Activated T-cell treated with anti-CD3 and anti-CD28 coated beads for 4 hours (primary cell): ENCODE data around the gene FXYD3.
"Not testable (repeated sequence)": the region's sequence is repeated elsewhere in the genome, so short reads cannot be mapped to it uniquely, and the experiment has no call there.

Source experiments
- DNase-seq: peaks from one replicate; pipeline ENCODE4 v3.0.0-alpha.2; 2020

FXYD3 gene

DNA sequence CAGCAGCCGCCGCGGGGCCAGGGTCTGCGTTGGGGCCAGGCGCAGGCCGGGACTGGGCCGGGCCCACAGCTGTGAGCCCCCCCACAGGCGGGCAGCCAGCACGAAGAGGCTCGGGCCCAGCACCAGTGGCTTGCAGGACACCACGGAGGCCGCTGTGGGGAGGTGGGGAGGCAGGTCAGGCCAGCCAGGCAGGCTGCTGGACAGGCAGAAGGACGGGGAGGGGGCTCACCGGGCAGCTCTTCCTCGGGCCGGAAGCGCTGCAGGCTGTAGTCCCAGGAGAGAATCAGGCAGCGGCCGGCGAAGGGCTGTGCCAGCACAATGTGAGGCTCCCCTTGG lies 11.0 kb downstream of the FXYD3 start:
- DNase-seq: no peak

DNA sequence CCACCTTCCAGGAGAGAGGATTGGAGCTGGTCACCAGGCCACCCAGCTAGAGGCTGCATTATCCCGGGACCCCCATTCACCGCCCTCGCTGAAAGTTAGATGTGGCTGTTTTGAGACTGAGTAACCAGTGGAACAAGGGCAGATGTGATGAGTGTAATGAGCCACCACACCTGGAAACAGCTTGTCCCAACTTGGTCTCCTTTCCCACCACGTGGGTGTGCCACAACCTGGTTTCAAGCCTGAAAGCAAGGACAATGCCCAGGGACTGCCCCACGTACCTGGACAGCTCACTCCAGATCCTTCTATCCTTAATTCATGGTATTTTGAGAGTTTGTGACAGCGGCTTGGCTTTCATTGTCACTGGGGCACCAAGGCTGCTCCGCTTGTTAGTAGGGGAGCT lies 12.2 kb downstream of the FXYD3 start:
- DNase-seq: no peak

DNA sequence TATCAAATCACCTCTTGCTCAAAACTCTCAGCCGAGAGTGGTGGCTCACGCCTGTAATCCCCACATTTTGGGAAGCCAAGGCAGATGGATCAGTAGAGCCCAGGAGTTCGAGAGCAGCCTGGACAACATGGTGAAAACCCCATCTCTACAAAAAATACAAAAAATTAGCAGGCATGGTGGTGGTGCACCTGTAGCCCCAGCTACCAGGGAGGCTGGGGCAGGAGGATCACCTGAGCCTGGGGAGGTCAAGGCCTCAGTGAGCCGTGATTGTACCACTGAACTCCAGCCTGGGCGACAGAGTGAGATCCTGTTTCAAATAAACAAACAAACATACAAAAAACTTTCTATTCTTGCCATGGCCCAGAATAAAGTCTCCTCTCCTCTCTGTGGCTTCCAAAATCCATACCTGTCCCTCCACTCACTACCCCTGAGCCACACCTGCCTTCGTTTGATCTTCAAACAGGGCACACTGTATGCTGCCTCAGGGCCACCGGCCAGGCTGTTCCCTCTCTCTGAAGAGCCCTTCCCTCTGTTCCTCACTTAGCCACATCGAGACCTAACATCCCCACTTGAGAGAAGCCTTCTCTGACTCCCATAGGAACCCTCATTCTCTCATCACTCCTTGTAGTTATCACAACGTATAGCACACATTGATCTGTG lies 12.9 kb downstream of the FXYD3 start:
- DNase-seq: no peak

DNA sequence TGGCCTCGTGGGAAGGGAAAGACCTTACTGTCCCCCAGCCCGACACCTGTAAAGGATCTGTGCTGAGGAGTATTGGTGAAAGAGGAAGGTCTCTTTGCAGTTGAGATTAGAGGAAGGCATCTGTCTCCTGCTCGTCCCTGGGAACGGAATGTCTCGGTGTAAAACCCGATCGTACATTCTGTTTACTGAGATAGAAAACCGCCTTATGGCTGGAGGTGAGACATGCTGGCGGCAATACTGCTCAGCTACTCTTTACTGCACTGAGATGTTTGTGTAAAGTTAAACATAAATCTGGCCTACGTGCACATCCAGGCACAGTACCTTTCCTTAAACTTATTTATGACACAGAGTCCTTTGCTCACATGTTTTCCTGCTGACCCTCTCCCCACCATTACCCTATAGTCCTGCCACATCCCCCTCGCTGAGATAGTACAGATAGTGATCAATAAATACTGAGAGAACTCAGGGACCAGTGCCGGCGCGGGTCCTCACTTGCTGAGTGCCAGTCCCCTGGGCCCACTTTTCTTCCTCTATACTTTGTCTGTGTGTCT lies 14.2 kb downstream of the FXYD3 start:
- not testable (repeated sequence) for DNase-seq

- DNase-seq: no peak
Observed at GRCh38 chr19:35130761-35131720, 15.4 kb downstream of the FXYD3 start.

GRCh38 chr19:35132254-35132653 lies 16.6 kb downstream of the FXYD3 start:
- no peak for DNase-seq

GRCh38 chr19:35133826-35134225 lies 18.2 kb downstream of the FXYD3 start:
- no peak for DNase-seq

- no peak for DNase-seq
Observed at GRCh38 chr19:35134601-35135242, 19.1 kb downstream of the FXYD3 start, which contains the start of gene LGI4. Gene LGI4 (minus strand): TSS chr19:35135059. CDS start chr19:35134680, 379 bp downstream.

- peak; percentile 54 for DNase-seq
Observed at GRCh38 chr19:35135389-35135909, 19.8 kb downstream of the FXYD3 start.

- no peak for DNase-seq
Observed at GRCh38 chr19:35136231-35136630, 20.6 kb downstream of the FXYD3 start.

DNA sequence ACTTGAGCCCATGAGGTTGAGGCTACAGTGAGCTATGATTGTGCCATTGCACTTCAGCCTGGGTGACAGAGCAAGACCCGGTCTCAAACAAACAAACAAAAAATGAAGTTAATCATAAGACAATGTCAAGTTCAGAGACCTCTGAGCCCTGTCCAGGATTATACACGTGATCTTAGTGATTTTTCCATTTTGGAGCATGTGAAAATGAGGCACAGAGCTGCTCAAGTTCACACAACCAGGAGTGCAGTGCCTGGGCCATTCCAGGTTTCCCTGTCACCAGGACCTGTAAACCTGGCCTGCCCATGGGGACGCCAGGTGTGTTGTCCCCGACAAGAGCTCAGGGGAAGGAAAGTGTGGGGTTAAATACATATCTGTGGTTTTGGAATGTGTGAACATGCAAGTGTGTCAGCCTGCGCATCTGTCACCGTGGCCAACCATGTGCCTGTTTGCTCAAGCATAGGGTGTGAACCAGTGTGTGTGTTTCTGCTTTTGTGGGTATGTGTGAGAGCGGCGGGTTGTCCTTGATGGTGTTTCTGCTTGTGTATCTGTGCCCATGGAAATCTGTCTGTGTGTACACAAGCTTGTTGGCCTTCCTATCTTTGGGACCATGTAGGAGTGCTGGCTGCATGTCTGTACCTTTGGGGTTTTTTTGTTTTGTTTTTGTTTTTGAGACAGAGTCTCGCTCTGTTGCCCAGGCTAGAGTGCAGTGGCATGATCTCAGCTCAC lies 21.5 kb downstream of the FXYD3 start:
- no peak for DNase-seq

DNA sequence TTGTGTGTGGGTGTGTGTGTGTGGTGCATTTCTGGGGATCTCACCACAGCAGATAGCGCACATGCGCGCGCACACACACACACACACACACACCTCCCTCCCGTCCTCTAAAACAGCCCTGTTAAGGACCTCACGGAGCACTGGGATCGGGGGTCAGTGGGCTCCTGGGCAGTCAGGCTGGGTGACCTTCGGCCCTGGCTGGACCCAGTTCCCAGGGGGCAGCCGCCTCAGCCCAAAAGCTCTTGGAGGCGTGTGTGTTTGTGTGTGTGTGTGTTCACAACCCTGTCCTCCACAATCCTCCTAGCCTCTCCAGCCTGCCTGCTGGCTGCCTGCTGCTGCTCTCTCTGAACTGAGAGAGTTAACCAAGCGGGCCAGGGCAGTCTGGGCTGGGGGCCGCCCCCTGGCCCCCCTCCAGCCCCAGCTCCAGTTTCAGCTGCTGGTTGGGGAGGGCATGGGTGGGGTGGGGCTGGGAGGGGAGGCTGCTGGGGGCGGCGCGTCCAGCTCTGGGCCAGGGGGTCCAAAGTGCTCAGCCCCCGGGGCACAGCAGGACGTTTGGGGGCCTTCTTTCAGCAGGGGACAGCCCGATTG lies 22.8 kb downstream of the FXYD3 start, which contains the start of gene FXYD1:
FXYD1 (plus strand) TSS at position 520 of the 588 bp plus-strand sequence. CDS start 1,256 bp downstream, outside the sequence.
- DNase-seq: no peak

GRCh38 chr19:35140207-35140961 lies 24.8 kb downstream of the FXYD3 start:
- no peak for DNase-seq

- peak; percentile 98 for DNase-seq
Observed at GRCh38 chr19:35140962-35141836, 25.6 kb downstream of the FXYD3 start.

- DNase-seq: no peak
Observed at GRCh38 chr19:35141837-35142605, 26.4 kb downstream of the FXYD3 start.

DNA sequence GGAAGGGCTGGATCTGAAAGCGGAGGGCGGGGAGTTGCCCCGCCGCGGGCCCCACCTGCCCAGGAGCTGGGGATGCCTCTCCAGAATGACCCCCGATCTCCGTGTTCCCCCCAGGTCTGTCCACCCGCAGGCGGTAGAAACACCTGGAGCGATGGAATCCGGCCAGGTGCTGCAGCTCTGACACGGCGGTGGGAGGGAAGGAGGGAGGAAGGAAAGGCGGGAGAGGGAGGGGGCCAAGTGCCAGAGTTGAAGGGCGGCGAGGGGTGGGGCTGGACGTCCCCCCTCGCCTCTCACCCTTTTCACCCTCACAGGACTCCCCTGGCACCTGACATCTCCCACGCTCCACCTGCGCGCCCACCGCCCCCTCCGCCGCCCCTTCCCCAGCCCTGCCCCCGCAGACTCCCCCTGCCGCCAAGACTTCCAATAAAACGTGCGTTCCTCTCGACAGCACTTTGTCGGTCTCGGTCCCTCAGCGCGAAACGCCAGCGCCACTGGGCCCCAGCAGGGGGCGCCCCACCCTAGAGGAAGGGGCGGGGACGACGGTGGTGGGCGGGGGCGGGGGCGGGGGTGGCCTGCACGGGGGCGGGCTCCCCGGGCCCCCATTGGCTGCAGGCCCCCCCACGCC lies 27.1 kb downstream of the FXYD3 start:
- DNase-seq: peak; percentile 69

DNA sequence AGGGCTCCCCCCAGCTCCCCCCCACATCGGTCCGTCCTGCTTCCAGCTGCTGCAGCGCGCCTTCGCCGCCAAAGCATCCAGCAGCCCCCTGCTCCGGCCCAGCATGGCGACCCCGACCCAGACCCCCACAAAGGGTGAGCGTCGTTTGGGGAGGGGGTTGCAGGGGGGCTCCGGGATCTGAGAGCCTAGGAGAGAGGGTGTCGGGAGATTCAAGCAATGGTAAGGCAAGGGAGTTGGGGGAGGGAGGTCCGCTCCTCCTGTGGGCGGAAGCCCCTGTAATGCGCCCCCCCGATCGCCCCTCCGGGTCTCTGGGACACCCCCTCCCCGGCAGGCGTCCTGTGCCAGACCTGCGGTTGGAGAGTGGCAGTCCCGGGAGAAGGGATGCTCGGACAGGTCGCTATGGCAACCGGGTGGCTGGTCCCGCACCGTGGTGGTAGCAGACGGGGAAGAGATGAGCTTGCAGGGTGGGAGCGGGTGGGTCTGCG lies 27.6 kb downstream of the FXYD3 start, which contains the start of gene FXYD7:
FXYD7 (plus strand) TSS at position 25 of the 485 bp plus-strand sequence; CDS start at position 104, 79 bp downstream.
- DNase-seq: no peak

DNA sequence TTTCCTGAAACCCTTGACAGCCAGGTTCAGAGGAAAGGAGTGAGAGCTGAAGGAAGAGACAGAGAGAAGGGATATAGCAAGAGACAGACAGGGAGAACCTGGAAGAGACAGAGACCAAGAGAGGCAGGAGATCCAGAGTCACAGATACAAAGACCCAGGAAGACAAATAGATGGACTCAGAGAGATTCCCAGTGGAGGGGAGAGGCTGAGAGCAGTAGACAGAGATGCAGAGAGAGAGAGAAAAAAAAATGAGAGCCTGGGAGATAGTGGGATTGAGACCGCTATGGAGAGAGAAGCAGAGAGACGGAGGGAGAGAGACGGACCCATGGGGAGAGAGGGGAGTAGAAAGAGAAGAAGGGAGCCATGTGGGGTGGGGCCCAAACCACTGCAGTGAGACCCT lies 28.2 kb downstream of the FXYD3 start:
- no peak for DNase-seq
